CD14-positive monocyte (primary cell): Measurements from ENCODE around the gene PRIM2. TPM values are rescaled to one million over a fixed set of nuclear protein-coding genes. Genes with fewer than 3 reads are reported as not detected.
"Not testable (repeated sequence)": the region's sequence is repeated elsewhere in the genome, so short reads cannot be mapped to it uniquely, and the experiment has no call there.

Source experiments
- DNase-seq, 3 donors: peaks; one replicate each; pipeline ENCODE4 v3.0.0-alpha.2; 2011 to 2022
- H2AFZ ChIP-seq: 2 replicates; pipeline ENCODE4 v1.6.0; 2012; ENCODE audit warnings: mild to moderate bottlenecking, low read depth, low read length, inconsistent platforms; ENCODE audit not compliant: insufficient read depth, poor library complexity, severe bottlenecking
- H3K27ac ChIP-seq, 2 donors: 1 replicate in 1 of 2; 2 replicates in 1 of 2; pipeline ENCODE4 v1.5.1; 2012 to 2013; ENCODE audit warnings: low read length in 2 of 2, control low read depth in 1 of 2, inconsistent platforms in 1 of 2, low read depth in 1 of 2, mild to moderate bottlenecking in 1 of 2
- H3K27me3 ChIP-seq, 2 donors: one replicate each; pipeline versions ENCODE4 v1.6.0 to v1.6.1; 2011 to 2013; ENCODE audit warnings: low read length in 2 of 2; ENCODE audit not compliant: control insufficient read depth in 2 of 2, insufficient read depth in 2 of 2
- H3K36me3 ChIP-seq, 2 donors: replicated peaks in 1 of 2; 1 replicate in 1 of 2; 2 replicates in 1 of 2; pipeline versions ENCODE4 v1.5.1 to v1.6.1; 2012 to 2013; ENCODE audit warnings: low read length in 2 of 2, control low read depth in 1 of 2, inconsistent platforms in 1 of 2, mild to moderate bottlenecking in 1 of 2; ENCODE audit not compliant: insufficient read depth in 2 of 2, control insufficient read depth in 1 of 2
- H3K4me1 ChIP-seq, 2 donors: 1 replicate in 1 of 2; 2 replicates in 1 of 2; pipeline versions ENCODE4 v1.5.1 to v1.6.1; 2012 to 2013; ENCODE audit warnings: low read length in 2 of 2, control low read depth in 1 of 2, inconsistent platforms in 1 of 2, mild to moderate bottlenecking in 1 of 2, moderate library complexity in 1 of 2; ENCODE audit not compliant: insufficient read depth in 2 of 2, control insufficient read depth in 1 of 2
- H3K4me2 ChIP-seq: replicated peaks from 2 replicates; pipeline ENCODE3; 2012; ENCODE audit warnings: low read length, moderate library complexity, mild to moderate bottlenecking; ENCODE audit not compliant: poor library complexity, severe bottlenecking; ENCODE audit errors: extremely low read depth
- H3K4me3 ChIP-seq, 3 experiments: fragments of 200-600 bp in 1 of 3; sonication (generic) in 1 of 3; replicated peaks in 1 of 3; 1 replicate in 2 of 3; 2 replicates in 1 of 3; pipeline ENCODE4 v1.5.1; 2011 to 2013; ENCODE audit warnings: low read length in 3 of 3, mild to moderate bottlenecking in 3 of 3, control low read depth in 2 of 3, low read depth in 2 of 3, inconsistent platforms in 1 of 3, moderate library complexity in 1 of 3
- H3K79me2 ChIP-seq: 2 replicates; pipeline ENCODE4 v1.6.0; 2012; ENCODE audit warnings: mild to moderate bottlenecking, control low read depth, inconsistent platforms, low read length, moderate library complexity; ENCODE audit not compliant: insufficient read depth
- H3K9ac ChIP-seq: 2 replicates; pipeline ENCODE4 v1.6.0; 2017; ENCODE audit warnings: low read length, mild to moderate bottlenecking; ENCODE audit not compliant: insufficient read depth, poor library complexity, severe bottlenecking
- H3K9me3 ChIP-seq, 2 donors: replicated peaks in 1 of 2; 1 replicate in 1 of 2; 2 replicates in 1 of 2; pipeline versions ENCODE4 v1.5.1 to v1.6.1; 2012 to 2013; ENCODE audit warnings: low read length in 2 of 2, control low read depth in 1 of 2; ENCODE audit not compliant: control insufficient read depth in 1 of 2, insufficient read depth in 1 of 2
- H4K20me1 ChIP-seq: 2 replicates; pipeline ENCODE4 v1.6.0; 2012; ENCODE audit warnings: mild to moderate bottlenecking, low read length, control low read depth, moderate library complexity; ENCODE audit not compliant: insufficient read depth
- H3K27ac Mint-ChIP-seq, 7 donors: one replicate each; pipeline ENCODE4 v1.8.0; 2020; ENCODE audit warnings: mild to moderate bottlenecking in 7 of 7, mixed read lengths in 7 of 7, moderate library complexity in 6 of 7, inconsistent platforms in 2 of 7
- H3K27me3 Mint-ChIP-seq, 3 donors: one replicate each; pipeline ENCODE4 v1.8.0; 2021 to 2022; ENCODE audit warnings: low read depth in 3 of 3, mild to moderate bottlenecking in 3 of 3, mixed read lengths in 3 of 3, moderate library complexity in 3 of 3, inconsistent platforms in 1 of 3
- H3K36me3 Mint-ChIP-seq, 2 donors: one replicate each; pipeline ENCODE4 v1.8.0; 2020; ENCODE audit warnings: mixed read lengths in 2 of 2, inconsistent platforms in 1 of 2, mild to moderate bottlenecking in 1 of 2
- H3K4me1 Mint-ChIP-seq: one replicate; pipeline ENCODE4 v1.8.0; 2020; ENCODE audit warnings: mild to moderate bottlenecking, mixed read lengths
- H3K4me3 Mint-ChIP-seq, 2 donors: one replicate each; pipeline ENCODE4 v1.8.0; 2020; ENCODE audit warnings: mild to moderate bottlenecking in 2 of 2, mixed read lengths in 2 of 2, moderate library complexity in 1 of 2
- H3K9me3 Mint-ChIP-seq, 7 donors: one replicate each; pipeline ENCODE4 v1.8.0; 2020 to 2022; ENCODE audit warnings: mixed read lengths in 7 of 7, mild to moderate bottlenecking in 6 of 7, moderate library complexity in 6 of 7, inconsistent platforms in 2 of 7
- WGBS: methylation state at CpG from one replicate; pipeline ENCODE4 v1.1.5; 2013; ENCODE audit warnings: missing lambda C conversion rate; ENCODE audit not compliant: insufficient coverage; 5-methylcytosine and 5-hydroxymethylcytosine counted together
- intact Hi-C, 2 donors: fragments of 100-400 bp; cut with micrococcal nuclease; formaldehyde crosslinking; loops; one replicate each; pipeline versions ENCODE4 v1.15.0 to v1.15.1; 2023
- polyA plus RNA-seq, 3 donors: library from polyadenylated mRNA; depleted of rRNA in 1 of 3; unstranded in 2 of 3; stranded (reverse) in 1 of 3; fragments of 300-500 nt in 2 of 3; fragments of >200 nt in 1 of 3; fragmentation: Illumina TruSeq in 2 of 3; gene quantifications; 1 replicate in 2 of 3; 2 replicates in 1 of 3; pipeline ENCODE4 v1.2.3, GENCODE V29; 2012 to 2021

PRIM2 gene
- polyA plus RNA-seq, 3 donors, result 2.8 to 5.1 (median 4.2) TPM

GRCh38 chr6:57471314-57471864 lies 154.0 kb downstream of the PRIM2 start:
- H3K9me3 Mint-ChIP-seq, DNase-seq, H3K27ac Mint-ChIP-seq, H3K9me3 ChIP-seq, H4K20me1 ChIP-seq, H3K79me2 ChIP-seq, H3K27me3 Mint-ChIP-seq, H3K4me1 ChIP-seq, H2AFZ ChIP-seq, H3K4me3 Mint-ChIP-seq, H3K36me3 Mint-ChIP-seq, H3K4me3 ChIP-seq, intact Hi-C loops, H3K4me2 ChIP-seq, H3K27me3 ChIP-seq, H3K27ac ChIP-seq, H3K36me3 ChIP-seq, H3K9ac ChIP-seq: not testable (repeated sequence)
- H3K4me1 Mint-ChIP-seq, result peaks cover 12% of the 10 kb centered on the region
- 100% methylated on average over 1 of the region's 1 CpG for whole genome bisulfite sequencing

- H3K4me1 ChIP-seq, H2AFZ ChIP-seq, H3K9me3 ChIP-seq, H3K9me3 Mint-ChIP-seq, H3K79me2 ChIP-seq, intact Hi-C loops, H4K20me1 ChIP-seq, H3K27ac Mint-ChIP-seq, H3K36me3 Mint-ChIP-seq, H3K4me2 ChIP-seq, H3K27ac ChIP-seq, H3K4me3 ChIP-seq, DNase-seq, H3K36me3 ChIP-seq, H3K4me3 Mint-ChIP-seq, H3K9ac ChIP-seq, H3K27me3 Mint-ChIP-seq, H3K27me3 ChIP-seq: not testable (repeated sequence)
- WGBS, result 100% methylated on average over 1 of the region's 3 CpGs
- H3K4me1 Mint-ChIP-seq, result peaks cover 12% of the 10 kb centered on the region
Observed at GRCh38 chr6:57472861-57473362, 155.5 kb downstream of the PRIM2 start.

GRCh38 chr6:57474862-57475475 lies 157.5 kb downstream of the PRIM2 start:
- H3K9ac ChIP-seq, H2AFZ ChIP-seq, H3K27ac ChIP-seq, H3K36me3 ChIP-seq, H4K20me1 ChIP-seq, H3K4me2 ChIP-seq, H3K4me3 Mint-ChIP-seq, H3K9me3 ChIP-seq, intact Hi-C loops, H3K27me3 ChIP-seq, H3K4me1 ChIP-seq, H3K4me3 ChIP-seq, H3K27me3 Mint-ChIP-seq, H3K36me3 Mint-ChIP-seq, H3K9me3 Mint-ChIP-seq, DNase-seq, H3K79me2 ChIP-seq: not testable (repeated sequence)
- Mint-ChIP-seq H3K4me1 (peaks cover 12% of the 10 kb centered on the region), H3K27ac (peak overlapping the region in 2 of 7 donors; percentile 35 to 59)
- no CpG with 5 or more reads among the region's 6 CpGs for WGBS

- H3K36me3 ChIP-seq, intact Hi-C loops, H3K9me3 Mint-ChIP-seq: not testable (repeated sequence)
Observed at GRCh38 chr6:57475656-57476055, 158.2 kb downstream of the PRIM2 start.

More at GRCh38 chr6:57475656-57476055, 158.2 kb downstream of the PRIM2 start:
- not testable (repeated sequence) for DNase-seq, H3K9me3 ChIP-seq, H3K27ac ChIP-seq, H3K4me2 ChIP-seq, H3K27me3 ChIP-seq, H3K27me3 Mint-ChIP-seq, H3K4me1 ChIP-seq, H3K4me3 Mint-ChIP-seq, H3K9ac ChIP-seq, H3K4me3 ChIP-seq, H3K36me3 Mint-ChIP-seq, H3K79me2 ChIP-seq, H2AFZ ChIP-seq, H4K20me1 ChIP-seq
- no CpG with 5 or more reads among the region's 2 CpGs for WGBS
- Mint-ChIP-seq H3K27ac (peak overlapping the region in 2 of 7 donors; percentile 2 to 52), H3K4me1 (peaks cover 12% of the 10 kb centered on the region)
